Measurements from ENCODE around the gene IMP4.

- TF ChIP-seq CTCF (conservative IDR thresholded peaks at IDR 0.05 in 1 of 2, IDR thresholded peaks at IDR 0.05 in 1 of 2; ENCODE audit: extremely low read depth in 1 of 2, insufficient read depth in 1 of 2, low read depth in 1 of 2, low read length in 2 of 2): no peak
- TF ChIP-seq EZH2 (IDR thresholded peaks at IDR 0.05; ENCODE audit: borderline replicate concordance, low read length): no peak
Measured at GRCh38 chr2:130300258-130300969, 42.3 kb upstream of the IMP4 start.

Measured in mammary epithelial cell (primary cell).